Right atrium auricular region (tissue), 2 donors: ENCODE measurements around the gene CCDC73. TPM values are rescaled to one million over a fixed set of nuclear protein-coding genes. Genes with fewer than 3 reads are reported as not detected.

Experiments
- DNase-seq: peaks from one replicate; pipeline ENCODE4 v3.0.0-alpha.2; 2019; ENCODE audit warnings: low spot score
- H3K27ac ChIP-seq, 2 donors: fragments of 200-600 bp; sonication (generic); 1 replicate in 1 of 2; 2 replicates in 1 of 2; pipeline ENCODE4 v1.5.1; 2016 to 2019
- H3K27me3 ChIP-seq, 2 donors: fragments of 200-600 bp; sonication (generic); one replicate each; pipeline versions ENCODE4 v1.5.1 to v1.6.0; 2017 to 2019
- H3K36me3 ChIP-seq: fragments of 200-600 bp; sonication (generic); one replicate; pipeline ENCODE4 v1.5.1; 2016
- H3K4me1 ChIP-seq, 2 donors: fragments of 200-600 bp; sonication (generic); one replicate each; pipeline versions ENCODE4 v1.5.1 to v1.6.0; 2017 to 2019
- H3K4me3 ChIP-seq, 2 donors: fragments of 200-600 bp; sonication (generic); 1 replicate in 1 of 2; 2 replicates in 1 of 2; pipeline ENCODE4 v1.5.1; 2017 to 2019; ENCODE audit warnings: mild to moderate bottlenecking in 1 of 2, moderate library complexity in 1 of 2
- H3K9me3 ChIP-seq, 2 donors: fragments of 200-600 bp; sonication (generic); one replicate each; pipeline ENCODE4 v1.5.1; 2019
- CTCF ChIP-seq, 2 donors: fragments of 200-600 bp; sonication (generic); IDR thresholded peaks; one replicate each; pipeline ENCODE4 v1.5.1; 2019; ENCODE audit warnings: antibody characterized with exemption in 2 of 2
- total RNA-seq, 2 donors: library from RNA; depleted of rRNA; stranded (reverse); fragments of >200 nt; gene quantifications; one replicate each; pipeline ENCODE4 v1.1.0, GENCODE V29; 2016

Gene CCDC73
- total RNA-seq, 2 donors from 2014 or later: not detected

GRCh38 chr11:32594272-32594671, 200.2 kb downstream of the CCDC73 start:
- Histone ChIP-seq H3K27me3 (no peaks in the 10 kb centered on the region), H3K4me3 (no peak overlapping the region), H3K4me1 (no peaks in the 10 kb centered on the region), H3K36me3 (peaks cover 88% of the 10 kb centered on the region), H3K27ac (no peak overlapping the region), H3K9me3 (no peaks in the 10 kb centered on the region)
- no peak for TF ChIP-seq CTCF (IDR thresholded peaks at IDR 0.05)
- no peak for DNase-seq

GRCh38 chr11:32586576-32587190, 207.8 kb downstream of the CCDC73 start:
- peaks cover 0 to 23% of the 10 kb centered on the region in 2 donors for H3K4me1 ChIP-seq
- no peak overlapping the region for H3K4me3 ChIP-seq
- no peak for DNase-seq
- H3K9me3 ChIP-seq: no peaks in the 10 kb centered on the region
- no peak for TF ChIP-seq CTCF (IDR thresholded peaks at IDR 0.05)
- H3K27ac ChIP-seq: no peak overlapping the region
- H3K36me3 ChIP-seq: peaks cover 33% of the 10 kb centered on the region
- H3K27me3 ChIP-seq: no peaks in the 10 kb centered on the region

- Histone ChIP-seq H3K27me3 (no peaks in the 10 kb centered on the region), H3K36me3 (peaks cover 16% of the 10 kb centered on the region), H3K9me3 (no peaks in the 10 kb centered on the region), H3K4me3 (peak overlapping the region; percentile 75), H3K4me1 (peaks cover 0 to 23% of the 10 kb centered on the region in 2 donors), H3K27ac (no peak overlapping the region)
- no peak for TF ChIP-seq CTCF (IDR thresholded peaks at IDR 0.05)
- no peak for DNase-seq
Measured at GRCh38 chr11:32584921-32585320, 209.5 kb downstream of the CCDC73 start.

- Histone ChIP-seq H3K27me3 (no peaks in the 10 kb centered on the region), H3K4me1 (peaks cover 0 to 23% of the 10 kb centered on the region in 2 donors), H3K36me3 (peaks cover 3% of the 10 kb centered on the region), H3K4me3 (peak within 1 kb of the TSS; percentile 75), H3K9me3 (no peaks in the 10 kb centered on the region), H3K27ac (peak within 1 kb of the TSS; percentile 82 to 87)
- no peak for TF ChIP-seq CTCF (IDR thresholded peaks at IDR 0.05)
- DNase-seq: peak; percentile 97
Measured at GRCh38 chr11:32583459-32584271, 210.8 kb downstream of the CCDC73 start, which contains the start of gene EIF3M. TSS of gene EIF3M (plus strand) at chr11:32583831. CDS start at chr11:32583888, 57 bp downstream.

- Histone ChIP-seq H3K27ac (no peak overlapping the region), H3K4me1 (peaks cover 0 to 20% of the 10 kb centered on the region in 2 donors), H3K4me3 (no peak overlapping the region), H3K27me3 (no peaks in the 10 kb centered on the region), H3K36me3 (no peaks in the 10 kb centered on the region), H3K9me3 (no peaks in the 10 kb centered on the region)
- DNase-seq: no peak
- TF ChIP-seq CTCF (IDR thresholded peaks at IDR 0.05): no peak
Measured at GRCh38 chr11:32581556-32581955, 212.9 kb downstream of the CCDC73 start.
